ENCODE measurements around the gene DSCAM.

DNA sequence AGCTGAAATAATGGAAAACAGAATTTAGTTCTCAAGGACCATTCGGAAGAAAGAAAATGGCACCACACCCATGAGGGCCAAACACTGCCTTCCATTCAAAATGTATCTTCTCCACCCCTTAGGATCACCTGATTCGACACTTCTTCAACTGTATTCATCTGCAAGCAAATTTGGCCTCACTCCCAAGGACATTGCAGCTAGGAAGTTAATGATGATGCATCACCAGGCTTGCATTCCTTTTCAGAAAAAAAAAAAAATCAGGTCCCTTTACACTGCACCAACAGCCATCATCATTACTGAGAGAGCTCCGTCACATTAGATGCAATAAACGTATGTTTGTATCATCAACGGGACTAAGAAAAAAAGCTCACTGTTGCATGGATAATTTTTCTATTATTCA is 611.4 kb downstream of the DSCAM start:
- TF ChIP-seq, protein P1, sequence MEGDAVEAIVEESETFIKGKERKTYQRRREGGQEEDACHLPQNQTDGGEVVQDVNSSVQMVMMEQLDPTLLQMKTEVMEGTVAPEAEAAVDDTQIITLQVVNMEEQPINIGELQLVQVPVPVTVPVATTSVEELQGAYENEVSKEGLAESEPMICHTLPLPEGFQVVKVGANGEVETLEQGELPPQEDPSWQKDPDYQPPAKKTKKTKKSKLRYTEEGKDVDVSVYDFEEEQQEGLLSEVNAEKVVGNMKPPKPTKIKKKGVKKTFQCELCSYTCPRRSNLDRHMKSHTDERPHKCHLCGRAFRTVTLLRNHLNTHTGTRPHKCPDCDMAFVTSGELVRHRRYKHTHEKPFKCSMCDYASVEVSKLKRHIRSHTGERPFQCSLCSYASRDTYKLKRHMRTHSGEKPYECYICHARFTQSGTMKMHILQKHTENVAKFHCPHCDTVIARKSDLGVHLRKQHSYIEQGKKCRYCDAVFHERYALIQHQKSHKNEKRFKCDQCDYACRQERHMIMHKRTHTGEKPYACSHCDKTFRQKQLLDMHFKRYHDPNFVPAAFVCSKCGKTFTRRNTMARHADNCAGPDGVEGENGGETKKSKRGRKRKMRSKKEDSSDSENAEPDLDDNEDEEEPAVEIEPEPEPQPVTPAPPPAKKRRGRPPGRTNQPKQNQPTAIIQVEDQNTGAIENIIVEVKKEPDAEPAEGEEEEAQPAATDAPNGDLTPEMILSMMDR (IDR thresholded peaks at IDR 0.05) = no peak
- TF ChIP-seq POLR2A (IDR thresholded peaks at IDR 0.05) = no peak

Data from Peyer's patch (tissue), 4 donors.